Neural cell (in vitro differentiated cells): ENCODE data around the gene PBRM1. TPM values are rescaled to one million over a fixed set of nuclear protein-coding genes. Genes with fewer than 3 reads are reported as not detected.

ENCODE experiments used
- H2AFZ ChIP-seq: fragments of 200-600, 300-800 bp; sonication (generic), shearing (Covaris generic); 2 replicates; pipeline ENCODE4 v1.6.0; 2014; ENCODE audit warnings: low read depth, mild to moderate bottlenecking, antibody characterized with exemption, low read length, moderate library complexity
- H3F3A ChIP-seq: fragments of 200-600 bp; shearing (Covaris generic); 2 replicates; pipeline ENCODE4 v1.6.1; 2016; ENCODE audit warnings: mild to moderate bottlenecking, moderate library complexity, mixed read lengths, antibody characterized with exemption, low read length; ENCODE audit not compliant: insufficient read depth, poor library complexity, severe bottlenecking
- H3K27ac ChIP-seq: fragments of 200-600, 300-800 bp; sonication (generic), shearing (Covaris generic); 2 replicates; pipeline ENCODE4 v1.5.1; 2014; ENCODE audit warnings: mild to moderate bottlenecking, low read length, moderate library complexity
- H3K27me3 ChIP-seq: fragments of 300-800, 200-600 bp; sonication (generic), shearing (Covaris generic); 2 replicates; pipeline ENCODE4 v1.6.0; 2014; ENCODE audit warnings: mild to moderate bottlenecking, low read depth, low read length, moderate library complexity; ENCODE audit not compliant: insufficient read depth
- H3K36me3 ChIP-seq: fragments of 300-800, 200-600 bp; sonication (generic), shearing (Covaris generic); 2 replicates; pipeline ENCODE4 v1.5.1; 2014; ENCODE audit warnings: mild to moderate bottlenecking, antibody characterized with exemption, low read length, moderate library complexity; ENCODE audit not compliant: insufficient read depth
- H3K4me2 ChIP-seq: fragments of 300-800, 200-600 bp; sonication (generic), shearing (Covaris generic); 2 replicates; pipeline ENCODE4 v1.6.0; 2014; ENCODE audit warnings: mild to moderate bottlenecking, low read length
- H3K4me3 ChIP-seq: fragments of 300-800, 200-600 bp; sonication (generic), shearing (Covaris generic); 2 replicates; pipeline ENCODE4 v1.5.1; 2014; ENCODE audit warnings: mild to moderate bottlenecking, low read length, moderate library complexity
- H3K79me2 ChIP-seq: fragments of 200-600 bp; shearing (Covaris generic); replicated peaks from 2 replicates; pipeline ENCODE4 v1.6.0; 2014; ENCODE audit warnings: mild to moderate bottlenecking, low read length, moderate library complexity; ENCODE audit not compliant: insufficient read depth
- H3K9ac ChIP-seq: fragments of 300-800, 200-600 bp; sonication (generic), shearing (Covaris generic); 2 replicates; pipeline ENCODE4 v1.6.1; 2016; ENCODE audit warnings: mild to moderate bottlenecking, low read length, mixed read lengths
- H3K9me2 ChIP-seq: fragments of 200-600 bp; shearing (Covaris generic); 2 replicates; pipeline ENCODE4 v1.6.1; 2016; ENCODE audit warnings: mild to moderate bottlenecking, low read length, mixed read lengths; ENCODE audit not compliant: insufficient read depth
- H3K9me3 ChIP-seq: fragments of 200-600, 300-800 bp; sonication (generic), shearing (Covaris generic); 2 replicates; pipeline ENCODE4 v1.6.1; 2016; ENCODE audit warnings: mild to moderate bottlenecking, mixed run types, low read length, moderate library complexity, mixed read lengths
- H4K20me1 ChIP-seq: fragments of 200-600 bp; shearing (Covaris generic); 2 replicates; pipeline ENCODE4 v1.6.1; 2016; ENCODE audit warnings: mild to moderate bottlenecking, mixed run types; ENCODE audit not compliant: insufficient read depth
- CTCF ChIP-seq: fragments of 450-650 bp; IDR thresholded peaks from 2 replicates; pipeline ENCODE4 v1.5.1; 2014; ENCODE audit warnings: antibody characterized with exemption, mild to moderate bottlenecking, moderate library complexity; ENCODE audit not compliant: poor library complexity, severe bottlenecking
- EP300 ChIP-seq: fragments of 450-650 bp; conservative IDR thresholded peaks from 2 replicates; pipeline ENCODE4 v1.6.1; 2014; ENCODE audit warnings: antibody characterized with exemption, mild to moderate bottlenecking, moderate library complexity; ENCODE audit not compliant: poor library complexity, severe bottlenecking
- EZH2 ChIP-seq: fragments of 200-600, 300-800 bp; shearing (Covaris generic), sonication (generic); IDR thresholded peaks from 2 replicates; pipeline ENCODE4 v1.6.1; 2014; ENCODE audit warnings: antibody characterized with exemption, low read length, borderline replicate concordance, mild to moderate bottlenecking; ENCODE audit not compliant: insufficient read depth, poor library complexity, severe bottlenecking
- MXI1 ChIP-seq: fragments of 450-650 bp; conservative IDR thresholded peaks from 2 replicates; pipeline ENCODE4 v1.6.1; 2014; ENCODE audit warnings: antibody characterized with exemption, mild to moderate bottlenecking; ENCODE audit not compliant: poor library complexity, severe bottlenecking
- POLR2AphosphoS5 ChIP-seq: IDR thresholded peaks from 2 replicates; pipeline ENCODE4 v1.6.1; 2012
- RAD21 ChIP-seq: fragments of 450-650 bp; conservative IDR thresholded peaks from 2 replicates; pipeline ENCODE4 v1.6.1; 2014; ENCODE audit warnings: antibody characterized with exemption, mild to moderate bottlenecking, moderate library complexity
- REST ChIP-seq: IDR thresholded peaks from 2 replicates; pipeline ENCODE4 v1.6.1; 2012; ENCODE audit warnings: borderline replicate concordance
- SMC3 ChIP-seq: fragments of 450-650 bp; conservative IDR thresholded peaks from 2 replicates; pipeline ENCODE4 v1.6.1; 2014; ENCODE audit warnings: antibody characterized with exemption, mild to moderate bottlenecking, moderate library complexity; ENCODE audit not compliant: poor library complexity
- TAF1 ChIP-seq: IDR thresholded peaks from 2 replicates; pipeline ENCODE4 v1.6.1; 2012; ENCODE audit warnings: low read depth
- polyA plus RNA-seq: library from polyadenylated mRNA; depleted of rRNA; stranded (reverse); fragments of >200 nt; gene quantifications from 2 replicates; pipeline ENCODE4 v1.2.3, GENCODE V29; 2014

Gene PBRM1
- polyA plus RNA-seq, 1 donor from 2014 or later = 66.6 TPM

- Histone ChIP-seq H3K27ac (no peak overlapping the region), H3K79me2 (no peaks in the 10 kb centered on the region)
These were observed 160.7 kb downstream of the PBRM1 start for GRCh38 chr3:52524752-52525679.

GRCh38 chr3:52524258-52524751, 161.4 kb downstream of the PBRM1 start:
- no peaks in the 10 kb centered on the region for H3K9me3 ChIP-seq
- no peaks in the 10 kb centered on the region for H3K79me2 ChIP-seq
- no peak overlapping the region for H3K9ac ChIP-seq
- no peak overlapping the region for H3K4me2 ChIP-seq
- H3K9me2 ChIP-seq = no peaks in the 10 kb centered on the region
- no peaks in the 10 kb centered on the region for H3K27me3 ChIP-seq
- TF ChIP-seq CTCF = no peak
- TF ChIP-seq TAF1 = no peak
- no peak for TF ChIP-seq POLR2AphosphoS5
- TF ChIP-seq MXI1 = no peak
- no peak for TF ChIP-seq REST
- TF ChIP-seq RAD21 = no peak
- TF ChIP-seq SMC3 = no peak
- TF ChIP-seq EZH2 = no peak
- TF ChIP-seq EP300 = no peak
- H4K20me1 ChIP-seq = no peaks in the 10 kb centered on the region
- no peak overlapping the region for H3K27ac ChIP-seq
- no peak overlapping the region for H3K4me3 ChIP-seq
- H2AFZ ChIP-seq = no peak overlapping the region
- H3F3A ChIP-seq = no peaks in the 10 kb centered on the region
- no peaks in the 10 kb centered on the region for H3K36me3 ChIP-seq

More at GRCh38 chr3:52524752-52525679, 160.7 kb downstream of the PBRM1 start:
- H3K27me3 ChIP-seq = no peaks in the 10 kb centered on the region
- no peaks in the 10 kb centered on the region for H3K9me3 ChIP-seq
- H3K36me3 ChIP-seq = no peaks in the 10 kb centered on the region
- no peaks in the 10 kb centered on the region for H3F3A ChIP-seq
- H3K9ac ChIP-seq = no peak overlapping the region
- no peak overlapping the region for H3K4me2 ChIP-seq
- H2AFZ ChIP-seq = no peak overlapping the region
- no peak overlapping the region for H3K4me3 ChIP-seq
- no peaks in the 10 kb centered on the region for H4K20me1 ChIP-seq
- H3K9me2 ChIP-seq = no peaks in the 10 kb centered on the region
- TF ChIP-seq SMC3 (no peak), REST (no peak), EP300 (no peak), RAD21 (no peak), TAF1 (no peak), EZH2 (no peak)
